GM19397 (cell line): Measurements from ENCODE around the gene HSDL2.
"Not testable (repeated sequence)": the region's sequence is repeated elsewhere in the genome, so short reads cannot be mapped to it uniquely, and the experiment has no call there.

ENCODE experiments used
- ATAC-seq: cut with Tn5 transposase; IDR thresholded peaks from one replicate; pipeline ENCODE4 v1.9.1; 2021; ENCODE audit warnings: mild to moderate bottlenecking, moderate library complexity; ENCODE audit not compliant: unreplicated experiment

Gene HSDL2

GRCh38 chr9:112365257-112365656 lies 14.7 kb upstream of the HSDL2 start:
- not testable (repeated sequence) for ATAC-seq

- no peak for ATAC-seq
Observed at GRCh38 chr9:112366591-112366990, 13.3 kb upstream of the HSDL2 start.

GRCh38 chr9:112367465-112367864 lies 12.4 kb upstream of the HSDL2 start:
- ATAC-seq, result no peak

GRCh38 chr9:112369817-112370216 lies 10.1 kb upstream of the HSDL2 start:
- ATAC-seq, result no peak

GRCh38 chr9:112371060-112371459 lies 8.8 kb upstream of the HSDL2 start:
- no peak for ATAC-seq

- ATAC-seq, result not testable (repeated sequence)
Observed at GRCh38 chr9:112373666-112374065, 6.2 kb upstream of the HSDL2 start.

- not testable (repeated sequence) for ATAC-seq
Observed at GRCh38 chr9:112374232-112374631, 5.7 kb upstream of the HSDL2 start.

- ATAC-seq, result no peak
Observed at GRCh38 chr9:112375361-112375760, 4.5 kb upstream of the HSDL2 start.

- ATAC-seq, result no peak
Observed at GRCh38 chr9:112377087-112377486, 2.8 kb upstream of the HSDL2 start.

GRCh38 chr9:112377684-112378327 lies 2.1 kb upstream of the HSDL2 start:
- ATAC-seq, result no peak

- ATAC-seq, result peak; percentile 4
Observed at GRCh38 chr9:112378328-112379176, 1.4 kb upstream of the HSDL2 start.

- ATAC-seq, result peak; percentile 90
Observed at GRCh38 chr9:112379177-112380101, 469 bp upstream of the HSDL2 start.

- ATAC-seq, result no peak
Observed at GRCh38 chr9:112380825-112381221, 915 bp downstream of the HSDL2 start.

- ATAC-seq, result no peak
Observed at GRCh38 chr9:112382066-112382465, 2.2 kb downstream of the HSDL2 start.

- no peak for ATAC-seq
Observed at GRCh38 chr9:112382501-112383364, 2.8 kb downstream of the HSDL2 start.

- no peak for ATAC-seq
Observed at GRCh38 chr9:112384219-112384618, 4.3 kb downstream of the HSDL2 start.

- no peak for ATAC-seq
Observed at GRCh38 chr9:112384690-112385089, 4.8 kb downstream of the HSDL2 start.

GRCh38 chr9:112387115-112387514 lies 7.2 kb downstream of the HSDL2 start:
- ATAC-seq, result no peak

GRCh38 chr9:112389897-112390296 lies 10.0 kb downstream of the HSDL2 start:
- not testable (repeated sequence) for ATAC-seq

GRCh38 chr9:112391936-112392560 lies 12.1 kb downstream of the HSDL2 start:
- not testable (repeated sequence) for ATAC-seq
